PFSK-1 (cell line): ENCODE measurements around the gene LYPD8.

ENCODE experiments used
- FOXP2 ChIP-seq: optimal IDR thresholded peaks from 2 replicates; pipeline ENCODE3; 2011; ENCODE audit warnings: borderline replicate concordance, control low read depth, inconsistent platforms; ENCODE audit not compliant: insufficient read depth; ENCODE audit errors: extremely low read length, extremely low read depth
- POLR2AphosphoS5 ChIP-seq: IDR thresholded peaks from 2 replicates; pipeline ENCODE4 v1.6.1; 2012; ENCODE audit warnings: low read depth, mild to moderate bottlenecking, control low read depth, low read length, moderate library complexity
- SIN3A ChIP-seq: IDR thresholded peaks from 2 replicates; pipeline ENCODE4 v1.6.1; 2012; ENCODE audit warnings: mild to moderate bottlenecking, low read length, moderate library complexity, borderline replicate concordance; ENCODE audit not compliant: insufficient read depth
- TAF1 ChIP-seq: IDR thresholded peaks from 2 replicates; pipeline ENCODE4 v1.6.1; 2012; ENCODE audit warnings: low read length, control low read depth, borderline replicate concordance; ENCODE audit not compliant: insufficient read depth
- TF ChIP-seq, protein P1 (sequence below), 2 experiments: IDR thresholded peaks; 2 replicates each; pipeline versions ENCODE4 v1.6.1 to v1.8.0; 2011 to 2012; ENCODE audit warnings: low read depth in 2 of 2, low read length in 2 of 2, control low read depth in 1 of 2, inconsistent platforms in 1 of 2, mild to moderate bottlenecking in 1 of 2, moderate library complexity in 1 of 2; ENCODE audit not compliant: insufficient read depth in 1 of 2

Gene LYPD8

DNA sequence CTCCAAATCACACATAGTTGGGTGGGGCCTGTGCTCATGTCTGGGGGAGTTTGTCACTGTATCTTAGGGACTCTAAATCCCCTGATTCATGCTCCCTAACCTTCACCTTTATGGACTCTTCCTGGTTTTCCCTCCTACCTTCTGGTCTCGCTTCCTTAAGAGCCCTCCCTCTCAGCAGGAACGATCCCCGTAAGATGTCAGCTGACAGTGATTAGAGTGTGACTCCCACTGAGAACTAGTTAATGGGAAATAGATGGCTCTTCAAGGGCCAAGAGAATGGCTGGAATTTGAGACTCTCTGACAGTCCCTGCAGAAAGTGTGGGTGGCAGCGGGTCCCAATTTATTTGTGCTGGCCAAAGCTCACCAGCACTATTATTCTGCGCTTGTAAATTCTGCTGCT lies 22.0 kb downstream of the LYPD8 start:
- TF ChIP-seq, protein P1, sequence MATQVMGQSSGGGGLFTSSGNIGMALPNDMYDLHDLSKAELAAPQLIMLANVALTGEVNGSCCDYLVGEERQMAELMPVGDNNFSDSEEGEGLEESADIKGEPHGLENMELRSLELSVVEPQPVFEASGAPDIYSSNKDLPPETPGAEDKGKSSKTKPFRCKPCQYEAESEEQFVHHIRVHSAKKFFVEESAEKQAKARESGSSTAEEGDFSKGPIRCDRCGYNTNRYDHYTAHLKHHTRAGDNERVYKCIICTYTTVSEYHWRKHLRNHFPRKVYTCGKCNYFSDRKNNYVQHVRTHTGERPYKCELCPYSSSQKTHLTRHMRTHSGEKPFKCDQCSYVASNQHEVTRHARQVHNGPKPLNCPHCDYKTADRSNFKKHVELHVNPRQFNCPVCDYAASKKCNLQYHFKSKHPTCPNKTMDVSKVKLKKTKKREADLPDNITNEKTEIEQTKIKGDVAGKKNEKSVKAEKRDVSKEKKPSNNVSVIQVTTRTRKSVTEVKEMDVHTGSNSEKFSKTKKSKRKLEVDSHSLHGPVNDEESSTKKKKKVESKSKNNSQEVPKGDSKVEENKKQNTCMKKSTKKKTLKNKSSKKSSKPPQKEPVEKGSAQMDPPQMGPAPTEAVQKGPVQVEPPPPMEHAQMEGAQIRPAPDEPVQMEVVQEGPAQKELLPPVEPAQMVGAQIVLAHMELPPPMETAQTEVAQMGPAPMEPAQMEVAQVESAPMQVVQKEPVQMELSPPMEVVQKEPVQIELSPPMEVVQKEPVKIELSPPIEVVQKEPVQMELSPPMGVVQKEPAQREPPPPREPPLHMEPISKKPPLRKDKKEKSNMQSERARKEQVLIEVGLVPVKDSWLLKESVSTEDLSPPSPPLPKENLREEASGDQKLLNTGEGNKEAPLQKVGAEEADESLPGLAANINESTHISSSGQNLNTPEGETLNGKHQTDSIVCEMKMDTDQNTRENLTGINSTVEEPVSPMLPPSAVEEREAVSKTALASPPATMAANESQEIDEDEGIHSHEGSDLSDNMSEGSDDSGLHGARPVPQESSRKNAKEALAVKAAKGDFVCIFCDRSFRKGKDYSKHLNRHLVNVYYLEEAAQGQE (IDR thresholded peaks at IDR 0.05; ENCODE audit: insufficient read depth in 1 of 2, low read depth in 2 of 2, low read length in 2 of 2), result no peak
- TF ChIP-seq SIN3A (no peak), POLR2AphosphoS5 (no peak), TAF1 (no peak), FOXP2 (no peak)

DNA sequence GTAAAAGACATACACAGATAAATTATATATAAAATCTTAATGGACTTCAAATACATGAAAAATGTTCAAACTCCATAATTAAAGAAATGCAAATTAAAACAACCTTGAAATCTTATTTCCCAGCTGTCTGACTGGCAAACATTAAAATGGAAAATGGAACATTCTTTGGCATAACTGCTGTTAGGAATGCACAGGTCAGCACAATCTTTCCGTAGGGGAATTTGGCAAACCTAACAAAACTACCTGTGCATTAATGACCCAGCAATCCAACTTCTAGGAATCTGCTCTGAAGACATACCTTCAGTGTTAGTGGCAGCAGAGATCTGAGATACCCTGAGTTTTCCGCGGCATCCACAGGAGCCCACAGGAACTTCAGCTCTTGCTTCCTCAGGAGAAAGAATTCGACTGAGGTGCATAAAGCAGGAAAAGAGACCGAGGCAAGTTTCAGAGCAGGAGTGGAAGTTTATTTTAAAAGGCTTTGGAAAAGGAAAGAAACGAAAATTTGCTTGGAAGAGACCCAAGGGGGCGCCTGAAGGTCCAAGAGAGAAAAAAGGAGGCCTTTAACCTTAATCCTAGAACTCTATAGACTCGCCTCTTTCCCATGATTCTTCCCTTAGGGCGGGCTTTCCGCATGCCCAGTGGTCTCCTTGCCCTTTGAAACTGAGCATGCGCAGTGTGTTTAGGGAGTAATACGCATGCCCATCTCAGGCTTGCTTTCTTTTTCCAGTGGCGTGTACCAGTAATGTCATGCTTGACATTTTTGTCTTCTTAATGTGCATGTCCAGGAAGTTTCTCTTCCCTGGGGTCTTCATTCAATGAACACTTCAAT lies 24.8 kb downstream of the LYPD8 start:
- TF ChIP-seq TAF1 (no peak), FOXP2 (no peak), POLR2AphosphoS5 (no peak), SIN3A (no peak)
- TF ChIP-seq, protein P1 (IDR thresholded peaks at IDR 0.05; ENCODE audit: insufficient read depth in 1 of 2, low read depth in 2 of 2, low read length in 2 of 2), result no peak

DNA sequence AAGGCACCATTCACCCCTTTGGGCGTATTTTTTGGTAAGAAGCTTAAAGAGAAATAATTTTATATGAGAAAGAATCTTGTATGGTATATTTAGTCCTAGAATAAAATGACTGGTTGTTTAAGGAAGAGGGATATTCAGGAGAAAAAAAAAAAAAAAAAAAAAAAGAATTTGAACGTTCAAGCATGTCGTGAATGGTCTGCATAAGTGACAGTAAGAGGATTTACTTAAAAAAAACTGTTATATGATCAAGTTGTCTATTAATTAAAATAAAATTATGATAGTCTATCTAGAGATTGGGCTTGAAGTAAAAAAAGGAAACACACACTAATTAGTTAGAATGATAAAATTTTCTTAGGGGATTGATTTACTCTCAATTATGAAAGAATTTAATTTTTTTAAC lies 41.3 kb downstream of the LYPD8 start:
- no peak for TF ChIP-seq SIN3A
- TF ChIP-seq, protein P1 (IDR thresholded peaks at IDR 0.05; ENCODE audit: insufficient read depth in 1 of 2, low read depth in 2 of 2, low read length in 2 of 2), result no peak
- no peak for TF ChIP-seq TAF1
- TF ChIP-seq FOXP2, result no peak
- no peak for TF ChIP-seq POLR2AphosphoS5

DNA sequence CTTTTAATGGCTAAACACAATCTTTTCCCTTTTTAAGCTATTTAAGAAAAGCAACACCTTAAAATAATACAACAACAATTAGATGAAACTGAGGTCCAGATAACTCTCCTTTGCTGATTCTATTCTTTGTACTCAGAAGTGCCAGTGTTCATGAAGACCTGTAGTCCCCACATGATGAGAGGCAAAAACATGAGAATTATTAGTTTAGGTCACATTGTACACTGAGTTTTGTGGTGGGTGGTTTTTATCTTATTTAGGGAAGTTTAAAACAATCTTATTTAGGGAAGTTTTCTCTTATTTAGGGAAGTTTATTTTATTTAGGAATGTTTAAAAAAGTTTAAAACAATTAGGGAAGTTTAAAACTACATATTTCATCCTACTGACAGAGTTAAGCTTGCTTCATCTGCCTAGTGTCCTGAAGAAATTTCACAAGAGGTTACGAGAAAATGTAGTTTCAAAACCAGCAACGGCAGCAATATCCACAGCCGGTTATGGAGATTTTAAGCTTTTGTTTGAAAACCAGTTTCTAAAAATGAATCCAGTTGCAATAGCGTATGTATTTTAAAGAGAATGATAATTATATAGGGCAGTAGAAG lies 45.2 kb downstream of the LYPD8 start:
- TF ChIP-seq TAF1 (no peak), POLR2AphosphoS5 (no peak), FOXP2 (no peak), SIN3A (no peak)
- TF ChIP-seq, protein P1 (IDR thresholded peaks at IDR 0.05; ENCODE audit: insufficient read depth in 1 of 2, low read depth in 2 of 2, low read length in 2 of 2), result no peak

DNA sequence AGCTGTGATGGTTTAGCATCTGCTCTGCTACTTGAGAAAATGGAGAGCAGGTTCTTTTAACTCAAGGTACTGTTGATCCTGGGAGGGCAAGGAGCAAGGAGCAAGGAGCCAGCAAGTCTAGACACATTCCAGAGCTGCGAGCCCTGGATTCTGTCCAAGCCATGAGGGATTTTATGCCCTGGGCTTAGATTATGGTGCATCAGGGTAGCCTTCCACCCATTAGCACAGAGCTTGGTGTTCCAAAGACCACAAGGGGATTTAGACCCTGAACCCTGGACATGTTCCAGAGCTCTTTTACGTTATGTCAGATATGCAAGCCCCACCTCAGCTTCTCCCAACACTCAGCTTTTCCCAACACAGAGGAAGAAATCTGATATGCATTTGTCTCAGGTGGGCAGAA lies 51.0 kb downstream of the LYPD8 start:
- no peak for TF ChIP-seq FOXP2
- TF ChIP-seq POLR2AphosphoS5, result no peak
- TF ChIP-seq TAF1, result no peak
- TF ChIP-seq, protein P1 (IDR thresholded peaks at IDR 0.05; ENCODE audit: insufficient read depth in 1 of 2, low read depth in 2 of 2, low read length in 2 of 2), result no peak
- TF ChIP-seq SIN3A, result no peak
